GM18861 (cell line): ENCODE measurements around the gene DCST1.

Experiments used
- ATAC-seq: cut with Tn5 transposase; IDR thresholded peaks from one replicate; pipeline ENCODE4 v1.9.1; 2021; ENCODE audit not compliant: unreplicated experiment

DCST1 gene

GRCh38 chr1:155001425-155001674 lies 32.3 kb upstream of the DCST1 start:
- no peak for ATAC-seq

- peak; percentile 40 for ATAC-seq
Observed at GRCh38 chr1:155001675-155002463, 31.8 kb upstream of the DCST1 start.

GRCh38 chr1:155002464-155003226 lies 31.0 kb upstream of the DCST1 start, which contains the start of gene ZBTB7B:
ZBTB7B (plus strand) TSS chr1:155002802; CDS start chr1:155014661, 11,859 bp downstream.
- no peak for ATAC-seq

GRCh38 chr1:155003227-155003765 lies 30.3 kb upstream of the DCST1 start:
- ATAC-seq: no peak

- ATAC-seq: no peak
Observed at GRCh38 chr1:155003766-155004351, 29.8 kb upstream of the DCST1 start.

- no peak for ATAC-seq
Observed at GRCh38 chr1:155004352-155005075, 29.1 kb upstream of the DCST1 start.

- ATAC-seq: no peak
Observed at GRCh38 chr1:155005076-155006011, 28.3 kb upstream of the DCST1 start.

- no peak for ATAC-seq
Observed at GRCh38 chr1:155006601-155007101, 27.0 kb upstream of the DCST1 start.

GRCh38 chr1:155007251-155007828 lies 26.3 kb upstream of the DCST1 start:
- ATAC-seq: no peak

- no peak for ATAC-seq
Observed at GRCh38 chr1:155008015-155008941, 25.3 kb upstream of the DCST1 start.

GRCh38 chr1:155009221-155009711 lies 24.4 kb upstream of the DCST1 start:
- ATAC-seq: no peak

GRCh38 chr1:155009742-155010141 lies 23.9 kb upstream of the DCST1 start:
- ATAC-seq: no peak

GRCh38 chr1:155010211-155010918 lies 23.3 kb upstream of the DCST1 start:
- no peak for ATAC-seq

GRCh38 chr1:155011004-155011416 lies 22.6 kb upstream of the DCST1 start:
- no peak for ATAC-seq

- ATAC-seq: no peak
Observed at GRCh38 chr1:155011437-155012025, 22.1 kb upstream of the DCST1 start.

- no peak for ATAC-seq
Observed at GRCh38 chr1:155012026-155012546, 21.5 kb upstream of the DCST1 start.
